Left lung (tissue), 10 donors: ENCODE results near the gene DCLRE1B. TPM values are rescaled to one million over a fixed set of nuclear protein-coding genes. Genes with fewer than 3 reads are reported as not detected.

Experiments
- ATAC-seq: fragments of 200-7000 bp; cut with Tn5 transposase; one replicate; pipeline ENCODE4 v1.9.1; 2020; ENCODE audit warnings: moderate library complexity
- DNase-seq, 4 donors: peaks; one replicate each; pipeline ENCODE4 v3.0.0-alpha.2; 2013 to 2020
- H3K27ac ChIP-seq, 2 donors: fragments of 200-600 bp; sonication (generic) in 1 of 2; one replicate each; pipeline versions ENCODE4 v1.5.0 to v1.8.0; 2020 to 2021
- H3K27me3 ChIP-seq, 2 donors: fragments of 200-600 bp; sonication (generic) in 1 of 2; one replicate each; pipeline versions ENCODE4 v1.5.0 to v1.8.0; 2020 to 2021
- H3K36me3 ChIP-seq, 2 donors: fragments of 200-600 bp; sonication (generic) in 1 of 2; one replicate each; pipeline versions ENCODE4 v1.5.0 to v1.8.0; 2020 to 2021
- H3K4me1 ChIP-seq, 2 donors: fragments of 200-600 bp; one replicate each; pipeline ENCODE4 v1.8.0; 2021
- H3K4me3 ChIP-seq, 2 donors: fragments of 200-600 bp; sonication (generic) in 1 of 2; one replicate each; pipeline versions ENCODE4 v1.5.0 to v1.8.0; 2020 to 2021; ENCODE audit warnings: mild to moderate bottlenecking in 1 of 2
- H3K9me3 ChIP-seq, 2 donors: fragments of 200-600 bp; sonication (generic) in 1 of 2; one replicate each; pipeline versions ENCODE4 v1.5.0 to v1.8.0; 2020 to 2021
- intact Hi-C, 2 donors: fragments of 100-400 bp; cut with DNase I; formaldehyde crosslinking; loops; one replicate each; pipeline versions ENCODE4 v1.11.2 to v1.14.2; 2022
- polyA plus RNA-seq, 6 donors: library from polyadenylated mRNA; unstranded; fragments of 120-200 nt; gene quantifications; one replicate each; pipeline ENCODE4 v1.2.1, GENCODE V29; 2013; ENCODE audit not compliant: insufficient read length in 6 of 6
- total RNA-seq, 2 donors: library from RNA; stranded (reverse); fragmentation: NEBNext Ultra II Directional; extraction: Animal tissue kit (Norgen Biotek cat#: 25700); gene quantifications; one replicate each; pipeline ENCODE4 v1.2.1, GENCODE V29; 2021
- TF ChIP-seq, protein P1 (sequence below), 2 donors: fragments of 200-600 bp; sonication (generic) in 1 of 2; IDR thresholded peaks; one replicate each; pipeline versions ENCODE4 v1.5.0 to v1.8.0; 2021; ENCODE audit warnings: antibody characterized with exemption in 2 of 2
- donor health status: DM: no; HTN: yes; CAD: no.
- donor health status: DM: no; HTN: no; CAD: no.

The DCLRE1B gene
- total and polyA plus RNA-seq, 8 donors, result 7.3 to 11.9 (median 9.8) TPM

DNA sequence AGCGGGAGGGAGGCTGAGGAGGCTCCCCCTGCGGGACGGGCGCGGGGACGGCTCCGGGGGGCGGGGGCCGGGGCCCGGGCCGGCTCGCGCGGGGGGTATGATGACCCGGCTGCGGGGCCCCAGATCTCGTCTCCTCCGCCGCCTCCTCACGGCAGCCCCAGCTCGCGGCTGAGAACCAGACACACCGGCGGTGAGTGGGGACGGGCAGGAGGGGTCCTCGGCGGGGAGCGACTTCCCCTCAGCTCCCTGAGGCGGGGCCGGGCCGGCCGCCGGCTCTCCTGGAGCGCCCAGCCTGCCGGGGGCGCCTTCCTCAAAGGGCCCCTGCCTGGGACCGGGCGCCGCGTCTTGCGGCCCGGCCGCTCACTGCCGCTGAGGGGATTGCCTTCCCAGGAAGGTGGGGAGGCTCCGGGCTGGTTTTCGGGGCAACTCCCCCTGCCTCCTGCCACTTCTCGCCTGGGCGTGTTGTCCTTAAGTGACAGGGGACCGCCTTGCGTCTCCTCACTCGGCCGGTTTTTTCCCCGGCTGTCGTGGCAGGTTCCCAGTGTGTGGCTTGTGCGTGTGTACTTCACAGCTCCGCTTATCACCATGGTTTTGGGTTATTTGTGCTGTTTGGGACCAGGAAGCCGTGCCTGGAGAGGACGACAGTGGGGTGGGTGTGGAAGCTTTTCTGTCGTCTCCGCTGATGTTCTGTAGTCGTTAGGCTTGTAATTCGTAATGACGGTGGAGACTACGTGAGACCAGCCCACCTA, 24.8 kb downstream of the DCLRE1B start:
- Histone ChIP-seq H3K27me3 (no peaks in the 10 kb centered on the region), H3K9me3 (no peaks in the 10 kb centered on the region), H3K36me3 (no peaks in the 10 kb centered on the region), H3K4me3 (peak overlapping the region; percentile 71 to 93), H3K4me1 (peaks cover 17 to 54% of the 10 kb centered on the region in 2 donors), H3K27ac (peak overlapping the region; percentile 94 to 95)
- intact Hi-C loops, result no loop called here
- DNase-seq (peak; percentile 65 to 93 (median 70)), ATAC-seq (peak; percentile 53)
- TF ChIP-seq, protein P1, sequence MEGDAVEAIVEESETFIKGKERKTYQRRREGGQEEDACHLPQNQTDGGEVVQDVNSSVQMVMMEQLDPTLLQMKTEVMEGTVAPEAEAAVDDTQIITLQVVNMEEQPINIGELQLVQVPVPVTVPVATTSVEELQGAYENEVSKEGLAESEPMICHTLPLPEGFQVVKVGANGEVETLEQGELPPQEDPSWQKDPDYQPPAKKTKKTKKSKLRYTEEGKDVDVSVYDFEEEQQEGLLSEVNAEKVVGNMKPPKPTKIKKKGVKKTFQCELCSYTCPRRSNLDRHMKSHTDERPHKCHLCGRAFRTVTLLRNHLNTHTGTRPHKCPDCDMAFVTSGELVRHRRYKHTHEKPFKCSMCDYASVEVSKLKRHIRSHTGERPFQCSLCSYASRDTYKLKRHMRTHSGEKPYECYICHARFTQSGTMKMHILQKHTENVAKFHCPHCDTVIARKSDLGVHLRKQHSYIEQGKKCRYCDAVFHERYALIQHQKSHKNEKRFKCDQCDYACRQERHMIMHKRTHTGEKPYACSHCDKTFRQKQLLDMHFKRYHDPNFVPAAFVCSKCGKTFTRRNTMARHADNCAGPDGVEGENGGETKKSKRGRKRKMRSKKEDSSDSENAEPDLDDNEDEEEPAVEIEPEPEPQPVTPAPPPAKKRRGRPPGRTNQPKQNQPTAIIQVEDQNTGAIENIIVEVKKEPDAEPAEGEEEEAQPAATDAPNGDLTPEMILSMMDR (IDR thresholded peaks at IDR 0.05), result no peak

DNA sequence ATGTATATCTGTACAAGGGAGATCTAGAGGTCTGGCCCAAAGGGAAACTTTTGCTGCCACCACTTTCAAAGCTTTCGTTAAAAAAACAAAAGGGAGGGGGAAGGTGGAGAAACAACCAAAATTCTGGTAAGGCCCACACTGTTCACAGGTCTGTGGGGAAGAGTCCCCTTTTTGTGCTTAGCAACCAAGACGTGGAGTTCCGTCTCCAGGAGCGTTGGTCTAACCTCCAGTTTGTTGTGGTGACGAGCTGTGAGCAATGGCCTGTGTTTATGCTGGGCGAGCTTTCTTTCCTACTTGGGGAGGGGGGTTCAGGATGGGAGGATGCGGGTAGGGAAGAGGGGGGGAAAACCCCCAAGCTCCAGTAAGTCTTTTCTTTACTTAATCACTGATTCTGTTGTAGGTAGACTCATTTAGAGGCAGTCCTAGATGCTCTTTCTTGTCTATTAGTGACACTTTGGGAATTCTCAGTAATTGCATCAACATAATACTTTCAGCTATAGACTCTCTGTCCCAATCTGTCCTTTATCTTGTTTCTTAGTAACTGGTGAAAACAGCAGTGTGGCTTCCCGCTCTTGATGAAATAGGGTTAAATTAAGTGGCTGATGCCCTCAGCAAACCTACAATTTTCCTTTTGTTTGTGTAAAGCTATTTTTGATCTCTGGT, 25.5 kb downstream of the DCLRE1B start:
- Histone ChIP-seq H3K36me3 (no peaks in the 10 kb centered on the region), H3K4me1 (peaks cover 17 to 61% of the 10 kb centered on the region in 2 donors), H3K9me3 (no peaks in the 10 kb centered on the region), H3K27me3 (no peaks in the 10 kb centered on the region), H3K4me3 (peak overlapping the region; percentile 71 to 93), H3K27ac (peak overlapping the region; percentile 94 to 95)
- intact Hi-C loops, result no loop called here
- peak in 3 of 4 donors; percentile 50 to 88 (median 81) for DNase-seq
- TF ChIP-seq, protein P1 (IDR thresholded peaks at IDR 0.05), result no peak
- ATAC-seq, result peak; percentile 56

DNA sequence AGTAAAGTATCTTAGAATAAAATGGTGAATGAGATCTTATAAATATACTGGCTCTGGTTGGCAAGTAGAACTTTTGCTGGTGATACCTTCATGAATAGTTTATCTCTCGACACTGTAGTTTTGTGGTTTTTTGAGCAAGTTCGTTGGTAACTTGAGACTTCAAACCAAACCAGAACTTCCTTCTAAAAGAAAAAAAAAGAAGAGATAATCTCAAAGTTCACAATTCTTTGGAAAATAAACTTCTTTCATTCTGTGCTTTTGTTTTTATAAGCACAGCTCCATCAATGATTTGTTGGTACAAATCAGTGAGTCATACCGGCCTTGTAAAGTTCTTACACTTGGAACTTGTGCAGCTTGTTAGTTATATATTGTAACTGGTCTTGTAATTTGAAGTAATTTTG, 26.3 kb downstream of the DCLRE1B start:
- Histone ChIP-seq H3K9me3 (no peaks in the 10 kb centered on the region), H3K36me3 (no peaks in the 10 kb centered on the region), H3K4me1 (peaks cover 17 to 69% of the 10 kb centered on the region in 2 donors), H3K27me3 (no peaks in the 10 kb centered on the region), H3K27ac (peak overlapping the region; percentile 94 to 95), H3K4me3 (peak overlapping the region; percentile 71 to 93)
- intact Hi-C loops, result no loop called here
- TF ChIP-seq, protein P1 (IDR thresholded peaks at IDR 0.05), result no peak
- ATAC-seq (no peak), DNase-seq (no peak)

DNA sequence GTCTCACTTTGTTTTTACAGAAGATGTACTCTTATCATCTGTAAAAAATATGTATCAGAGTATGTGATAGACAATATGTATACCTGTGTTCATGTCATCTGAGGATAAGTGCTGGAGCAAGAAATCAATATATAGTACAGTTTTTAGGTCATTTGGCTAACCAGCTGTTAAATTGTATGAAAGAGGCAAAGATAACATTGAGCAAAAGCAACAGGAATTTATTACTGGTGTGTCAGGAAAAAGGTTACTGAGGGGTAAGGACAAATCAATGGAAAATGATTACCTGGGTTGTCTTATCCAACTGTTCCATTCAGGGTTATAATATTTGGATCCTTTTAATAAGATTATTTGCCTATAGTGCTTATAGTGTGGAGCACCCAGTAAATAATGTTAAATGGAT, 28.9 kb downstream of the DCLRE1B start:
- no peak for DNase-seq
- Histone ChIP-seq H3K27me3 (no peaks in the 10 kb centered on the region), H3K27ac (no peak overlapping the region), H3K4me3 (no peak overlapping the region), H3K4me1 (peaks cover 17 to 83% of the 10 kb centered on the region in 2 donors), H3K36me3 (no peaks in the 10 kb centered on the region), H3K9me3 (no peaks in the 10 kb centered on the region)
- no peak for ATAC-seq
- intact Hi-C loops, result no loop called here
- TF ChIP-seq, protein P1 (IDR thresholded peaks at IDR 0.05), result no peak

DNA sequence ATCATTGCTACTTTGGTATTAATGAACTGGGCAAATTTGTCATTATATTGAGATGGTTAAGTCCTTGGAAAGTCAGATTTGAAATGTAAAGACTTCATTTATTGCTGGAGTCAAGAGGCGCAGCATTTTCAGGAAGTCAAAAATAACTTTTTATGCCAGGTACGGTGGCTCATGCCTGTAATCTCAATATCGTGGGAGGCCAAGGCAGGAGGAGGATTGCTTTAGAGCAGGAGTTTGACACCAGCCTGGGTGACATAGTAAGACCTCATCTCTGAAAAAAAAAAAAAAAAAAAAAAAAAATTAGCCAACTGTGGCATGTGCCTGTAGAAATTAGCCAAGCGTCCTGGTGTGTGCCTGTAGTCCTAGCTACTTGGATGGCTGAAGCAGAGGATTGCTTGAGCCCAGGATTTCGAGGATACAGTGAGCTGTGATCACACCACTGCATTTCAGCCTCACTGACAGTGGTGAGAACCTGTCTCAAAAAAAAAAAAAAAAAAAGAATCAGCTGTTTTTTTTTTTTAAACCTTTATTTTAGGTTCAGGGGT, 29.5 kb downstream of the DCLRE1B start:
- Histone ChIP-seq H3K36me3 (no peaks in the 10 kb centered on the region), H3K27me3 (no peaks in the 10 kb centered on the region), H3K27ac (no peak overlapping the region), H3K4me1 (peaks cover 17 to 89% of the 10 kb centered on the region in 2 donors), H3K9me3 (no peaks in the 10 kb centered on the region), H3K4me3 (no peak overlapping the region)
- intact Hi-C loops, result no loop called here
- TF ChIP-seq, protein P1 (IDR thresholded peaks at IDR 0.05), result no peak
- ATAC-seq (no peak), DNase-seq (no peak)
